Common myeloid progenitor, CD34-positive (primary cell): ENCODE results near the gene MAGI1.

Experiments
- CTCF ChIA-PET: fragments of 350-600 bp; sonication (Branson Sonifier 250); formaldehyde crosslinking; loops from one replicate; lab custom pipeline; 2021; ENCODE audit warnings: antibody characterized with exemption; lab: Charles Lee
- POLR2A ChIA-PET: fragments of 350-600 bp; sonication (Branson Sonifier 250); formaldehyde crosslinking; loops from one replicate; lab custom pipeline; 2021; ENCODE audit warnings: antibody characterized with exemption; lab: Charles Lee
- DNase-seq, 3 donors: peaks; one replicate each; pipeline versions ENCODE4 v3.0.0 to v3.0.0-alpha.2; 2013
- H3K27ac ChIP-seq, 2 experiments: 1 replicate in 1 of 2; 2 replicates in 1 of 2; pipeline ENCODE4 v1.7.0; 2013; ENCODE audit warnings: inconsistent platforms in 2 of 2, low read length in 2 of 2, mild to moderate bottlenecking in 2 of 2, low read depth in 1 of 2, moderate library complexity in 1 of 2; ENCODE audit not compliant: severe bottlenecking in 2 of 2, insufficient read depth in 1 of 2, poor library complexity in 1 of 2
- H3K27me3 ChIP-seq, 5 experiments: replicated peaks in 2 of 5; 1 replicate in 3 of 5; 2 replicates in 2 of 5; pipeline versions ENCODE4 v1.6.1 to v1.7.0; 2013; ENCODE audit warnings: low read length in 4 of 5, mild to moderate bottlenecking in 2 of 5, moderate library complexity in 2 of 5, inconsistent platforms in 1 of 5; ENCODE audit not compliant: insufficient read depth in 5 of 5, control insufficient read depth in 4 of 5
- H3K36me3 ChIP-seq, 4 experiments: 1 replicate in 2 of 4; 2 replicates in 2 of 4; pipeline versions ENCODE4 v1.6.1 to v1.7.0; 2013; ENCODE audit warnings: low read length in 3 of 4, control low read depth in 1 of 4, mild to moderate bottlenecking in 1 of 4; ENCODE audit not compliant: control insufficient read depth in 4 of 4, insufficient read depth in 4 of 4
- H3K4me1 ChIP-seq, 4 experiments: 1 replicate in 3 of 4; 2 replicates in 1 of 4; pipeline versions ENCODE4 v1.6.1 to v1.7.1; 2013; ENCODE audit warnings: low read length in 3 of 4, mild to moderate bottlenecking in 3 of 4, control low read depth in 1 of 4, inconsistent platforms in 1 of 4, moderate library complexity in 1 of 4; ENCODE audit not compliant: control insufficient read depth in 4 of 4, insufficient read depth in 4 of 4; ENCODE audit errors: control extremely low read depth in 1 of 4
- H3K4me3 ChIP-seq, 7 experiments: 1 replicate in 4 of 7; 2 replicates in 3 of 7; pipeline versions ENCODE4 v1.5.1 to v1.7.0; 2013; ENCODE audit warnings: mild to moderate bottlenecking in 7 of 7, low read length in 6 of 7, moderate library complexity in 6 of 7, inconsistent platforms in 2 of 7, low read depth in 2 of 7, control low read depth in 1 of 7; ENCODE audit not compliant: insufficient read depth in 4 of 7, control insufficient read depth in 1 of 7; ENCODE audit errors: extremely low read depth in 1 of 7
- H3K9me3 ChIP-seq, 5 experiments: 1 replicate in 4 of 5; 2 replicates in 1 of 5; pipeline versions ENCODE4 v1.6.1 to v1.7.1; 2013; ENCODE audit warnings: low read length in 4 of 5, mild to moderate bottlenecking in 2 of 5, inconsistent platforms in 1 of 5, low read depth in 1 of 5, moderate library complexity in 1 of 5; ENCODE audit not compliant: control insufficient read depth in 4 of 5, insufficient read depth in 2 of 5; ENCODE audit errors: control extremely low read depth in 1 of 5
- WGBS: methylation state at CpG from one replicate; pipeline ENCODE4 v1.1.5; 2013; ENCODE audit not compliant: insufficient coverage; 5-methylcytosine and 5-hydroxymethylcytosine counted together

Gene MAGI1

GRCh38 chr3:65635657-65636056 is 403.1 kb downstream of the MAGI1 start:
- ChIA-PET POLR2A (no interaction called here), CTCF (no interaction called here)
- Histone ChIP-seq H3K9me3 (no peaks in the 10 kb centered on the region), H3K4me1 (no peaks in the 10 kb centered on the region), H3K36me3 (no peaks in the 10 kb centered on the region), H3K27me3 (no peaks in the 10 kb centered on the region), H3K27ac (no peak overlapping the region), H3K4me3 (no peak overlapping the region)
- WGBS, result 100% methylated on average over 1 of the region's 2 CpGs
- DNase-seq, result no peak

GRCh38 chr3:65633018-65633638 is 405.6 kb downstream of the MAGI1 start:
- Histone ChIP-seq H3K9me3 (no peaks in the 10 kb centered on the region), H3K36me3 (no peaks in the 10 kb centered on the region), H3K27ac (no peak overlapping the region), H3K4me3 (no peak overlapping the region), H3K27me3 (no peaks in the 10 kb centered on the region), H3K4me1 (no peaks in the 10 kb centered on the region)
- no peak for DNase-seq
- CTCF ChIA-PET, result no interaction called here
- WGBS, result 92% methylated on average over 2 of the region's 7 CpGs
- POLR2A ChIA-PET, result interaction anchor here (0.6 kb wide), 1 partner anchor 144 kb away, joined by 3 read pairs; no protein-coding TSS in a partner anchor

GRCh38 chr3:65632414-65632813 is 406.3 kb downstream of the MAGI1 start:
- DNase-seq, result no peak
- Histone ChIP-seq H3K36me3 (no peaks in the 10 kb centered on the region), H3K27me3 (no peaks in the 10 kb centered on the region), H3K27ac (no peak overlapping the region), H3K9me3 (no peaks in the 10 kb centered on the region), H3K4me3 (no peak overlapping the region), H3K4me1 (no peaks in the 10 kb centered on the region)
- CTCF ChIA-PET, result no interaction called here
- POLR2A ChIA-PET, result no interaction called here

- Histone ChIP-seq H3K4me3 (no peak overlapping the region), H3K36me3 (no peaks in the 10 kb centered on the region), H3K9me3 (no peaks in the 10 kb centered on the region), H3K4me1 (no peaks in the 10 kb centered on the region), H3K27ac (no peak overlapping the region), H3K27me3 (no peaks in the 10 kb centered on the region)
- ChIA-PET CTCF (no interaction called here), POLR2A (no interaction called here)
- 100% methylated on average over 1 of the region's 2 CpGs for WGBS
- DNase-seq, result no peak
Measured at GRCh38 chr3:65628978-65629377, 409.7 kb downstream of the MAGI1 start.

- Histone ChIP-seq H3K36me3 (no peaks in the 10 kb centered on the region), H3K27me3 (no peaks in the 10 kb centered on the region), H3K9me3 (no peaks in the 10 kb centered on the region), H3K4me3 (no peak overlapping the region), H3K4me1 (no peaks in the 10 kb centered on the region), H3K27ac (no peak overlapping the region)
- ChIA-PET POLR2A (no interaction called here), CTCF (no interaction called here)
- no CpG with 5 or more reads among the region's 3 CpGs for WGBS
- no peak for DNase-seq
Measured at GRCh38 chr3:65627062-65627461, 411.7 kb downstream of the MAGI1 start.

- H3K36me3 ChIP-seq, result no peaks in the 10 kb centered on the region
- H3K9me3 ChIP-seq, result no peaks in the 10 kb centered on the region
- no peak overlapping the region for H3K27ac ChIP-seq
- WGBS, result 50% methylated on average over 2 of the region's 3 CpGs
- no peak overlapping the region for H3K4me3 ChIP-seq
- no peaks in the 10 kb centered on the region for H3K4me1 ChIP-seq
- H3K27me3 ChIP-seq, result no peaks in the 10 kb centered on the region
- ChIA-PET CTCF (no interaction called here), POLR2A (no interaction called here)
- DNase-seq, result no peak
Measured at GRCh38 chr3:65625305-65625704, 413.4 kb downstream of the MAGI1 start.

- CTCF ChIA-PET, result no interaction called here
Measured at GRCh38 chr3:65623362-65623761, 415.4 kb downstream of the MAGI1 start.

More at GRCh38 chr3:65623362-65623761, 415.4 kb downstream of the MAGI1 start:
- POLR2A ChIA-PET, result no interaction called here
- WGBS, result 100% methylated on average over 1 of the region's 1 CpG
- no peak for DNase-seq
- Histone ChIP-seq H3K9me3 (no peaks in the 10 kb centered on the region), H3K27me3 (no peaks in the 10 kb centered on the region), H3K4me3 (no peak overlapping the region), H3K27ac (no peak overlapping the region), H3K4me1 (no peaks in the 10 kb centered on the region), H3K36me3 (no peaks in the 10 kb centered on the region)
